Measurements from ENCODE around the gene NUDT16. TPM values are rescaled to one million over a fixed set of nuclear protein-coding genes. Genes with fewer than 3 reads are reported as not detected.

The NUDT16 gene
- total and polyA plus RNA-seq, 2 of the 8 experiments (the other 6 are each of a cell fraction or from before 2014, with no cell fraction given) = 8.5 to 19.1 TPM

DNA sequence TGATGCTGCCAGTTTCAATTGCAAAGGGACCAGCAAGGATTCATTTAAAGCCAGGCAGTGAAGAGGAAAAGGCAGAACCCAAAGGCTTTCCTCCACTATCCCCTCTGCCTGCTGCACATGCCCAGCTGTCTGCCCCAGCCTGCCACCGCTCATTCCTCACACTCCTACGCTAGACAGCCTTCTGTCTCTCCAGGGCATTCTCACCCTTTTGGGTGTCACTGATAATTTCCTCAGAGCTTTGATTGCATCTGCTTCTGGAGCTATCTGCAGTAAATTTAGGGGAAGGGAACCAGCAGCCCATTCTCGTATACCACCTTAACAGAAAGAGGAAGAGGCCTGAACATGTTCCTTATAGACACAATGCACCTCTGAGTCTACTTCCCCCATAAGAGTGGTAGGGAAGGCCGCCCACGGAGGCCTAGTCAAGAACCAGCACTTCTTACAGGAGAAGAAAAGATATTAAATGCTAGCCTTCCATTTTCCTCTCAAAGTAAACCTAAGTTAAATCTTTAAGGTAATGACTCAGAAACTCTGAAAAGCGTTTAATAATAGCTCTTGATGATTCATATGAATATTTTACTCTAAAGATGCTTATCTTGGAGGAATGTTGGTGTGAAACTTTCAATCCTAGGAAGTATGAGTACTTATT, 20.9 kb downstream of the NUDT16 start:
- DNase-seq (ENCODE audit: low read depth in 1 of 2, low spot score in 2 of 2) = no peak
- ChIA-PET POLR2A (ENCODE audit: partially characterized antibody) (interaction anchor here (0.6 kb wide), 1 partner anchor 166 kb away, joined by 3 read pairs; no protein-coding TSS in a partner anchor), CTCF (ENCODE audit: partially characterized antibody) (no interaction called here)
- Histone ChIP-seq H4K91ac (replicated peaks; ENCODE audit: insufficient read length, low read length) (no peak overlapping the region), H3K27ac (ENCODE audit: low read depth, low read length) (no peak overlapping the region), H3K23ac (ENCODE audit: insufficient read length) (no peak overlapping the region), H4K5ac (ENCODE audit: insufficient read length, low read depth, low read length) (no peak overlapping the region), H3K18ac (ENCODE audit: extremely low read depth, low read length) (no peak overlapping the region), H2BK20ac (ENCODE audit: low read length) (no peak overlapping the region), H2BK5ac (ENCODE audit: low read depth, low read length) (no peak overlapping the region), H4K8ac (ENCODE audit: extremely low read depth, insufficient read depth, low read length) (no peak overlapping the region), H2AK5ac (ENCODE audit: low read depth, low read length) (no peak overlapping the region), H3K9ac (replicated peaks in 1 of 4; ENCODE audit: extremely low read depth in 1 of 4, low read depth in 3 of 4, low read length in 3 of 4) (no peak overlapping the region), H2BK120ac (replicated peaks; ENCODE audit: low read depth, low read length) (no peak overlapping the region), H3K27me3 (replicated peaks in 1 of 4; ENCODE audit: control insufficient read depth in 3 of 4, extremely low read depth in 1 of 4, insufficient read depth in 3 of 4, low read length in 3 of 4) (no peaks in the 10 kb centered on the region), H3K23me2 (ENCODE audit: low read depth, low read length) (no peaks in the 10 kb centered on the region), H4K20me1 (replicated peaks in 1 of 2; ENCODE audit: control insufficient read depth in 1 of 2, insufficient read depth in 2 of 2, low read length in 2 of 2) (no peaks in the 10 kb centered on the region), H3K79me2 (ENCODE audit: control insufficient read depth in 1 of 2, insufficient read depth in 2 of 2, low read length in 2 of 2) (no peaks in the 10 kb centered on the region), H2AFZ (ENCODE audit: low read length) (no peak overlapping the region), H3K4me1 (replicated peaks in 1 of 4; ENCODE audit: control insufficient read depth in 3 of 4, insufficient read depth in 4 of 4, low read length in 3 of 4) (no peaks in the 10 kb centered on the region), H2BK12ac (ENCODE audit: low read depth, low read length) (no peak overlapping the region), H3K56ac (replicated peaks; ENCODE audit: insufficient read length, low read depth, low read length) (no peak overlapping the region), H3K9me3 (ENCODE audit: insufficient read depth in 2 of 2, low read depth in 1 of 2, low read length in 1 of 2) (peaks cover 0 to 4% of the 10 kb centered on the region in 2 experiments; a peak in 2 of 4 replicates), H3K4me3 (ENCODE audit: extremely low read depth in 1 of 4, insufficient read depth in 2 of 4, low read depth in 3 of 4, low read length in 4 of 4) (no peak overlapping the region), H3K79me1 (ENCODE audit: low read depth, low read length) (no peaks in the 10 kb centered on the region), H3K4me2 (ENCODE audit: insufficient read depth in 1 of 2, low read depth in 2 of 2, low read length in 2 of 2) (no peak overlapping the region), H3K14ac (ENCODE audit: insufficient read length) (no peak overlapping the region), H3K36me3 (ENCODE audit: control insufficient read depth in 2 of 4, insufficient read depth in 4 of 4, low read length in 3 of 4) (no peaks in the 10 kb centered on the region), H2BK15ac (ENCODE audit: low read length) (no peak overlapping the region), H3K4ac (replicated peaks; ENCODE audit: insufficient read length, low read depth, low read length) (no peak overlapping the region)
- WGBS, 2 experiments (ENCODE audit: extremely low coverage in 1 of 2, insufficient coverage in 1 of 2, insufficient read length in 1 of 2, insufficient replicate concordance in 2 of 2, low coverage in 1 of 2, low lambda C conversion rate in 2 of 2, missing lambda C conversion rate in 1 of 2) = 88% methylated on average over 6 of the region's 6 CpGs; no CpG with 5 or more reads in 1 of the 2 experiments
- no peak for FAIRE-seq
- TF ChIP-seq CREB1 (IDR thresholded peaks at IDR 0.05) (no peak), RXRA (IDR thresholded peaks at IDR 0.05; ENCODE audit: insufficient read depth, low read depth, low read length) (no peak), CHD1 (IDR thresholded peaks at IDR 0.05; ENCODE audit: low read depth, low read length) (no peak), SP1 (IDR thresholded peaks at IDR 0.05; ENCODE audit: low read depth, low read length) (no peak), HDAC6 (IDR thresholded peaks at IDR 0.05; ENCODE audit: low read depth, low read length) (no peak), RNF2 (IDR thresholded peaks at IDR 0.05; ENCODE audit: borderline replicate concordance, low read depth, low read length, missing control alignments, poor library complexity, severe bottlenecking) (no peak), JUN (IDR thresholded peaks at IDR 0.05; ENCODE audit: low read depth, low read length) (no peak), CTBP2 (IDR thresholded peaks at IDR 0.05; ENCODE audit: borderline replicate concordance, insufficient read depth, insufficient read length, low read length) (no peak), BRCA1 (IDR thresholded peaks at IDR 0.05; ENCODE audit: low read depth, low read length) (no peak), EGR1 (IDR thresholded peaks at IDR 0.05; ENCODE audit: borderline replicate concordance, low read depth, low read length) (no peak), SP4 (IDR thresholded peaks at IDR 0.05; ENCODE audit: low read length) (no peak)
- TF ChIP-seq, protein P1, sequence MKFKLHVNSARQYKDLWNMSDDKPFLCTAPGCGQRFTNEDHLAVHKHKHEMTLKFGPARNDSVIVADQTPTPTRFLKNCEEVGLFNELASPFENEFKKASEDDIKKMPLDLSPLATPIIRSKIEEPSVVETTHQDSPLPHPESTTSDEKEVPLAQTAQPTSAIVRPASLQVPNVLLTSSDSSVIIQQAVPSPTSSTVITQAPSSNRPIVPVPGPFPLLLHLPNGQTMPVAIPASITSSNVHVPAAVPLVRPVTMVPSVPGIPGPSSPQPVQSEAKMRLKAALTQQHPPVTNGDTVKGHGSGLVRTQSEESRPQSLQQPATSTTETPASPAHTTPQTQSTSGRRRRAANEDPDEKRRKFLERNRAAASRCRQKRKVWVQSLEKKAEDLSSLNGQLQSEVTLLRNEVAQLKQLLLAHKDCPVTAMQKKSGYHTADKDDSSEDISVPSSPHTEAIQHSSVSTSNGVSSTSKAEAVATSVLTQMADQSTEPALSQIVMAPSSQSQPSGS (IDR thresholded peaks at IDR 0.05; ENCODE audit: low read length) = no peak
